ENCODE measurements around the gene ZNF112. TPM values are rescaled to one million over a fixed set of nuclear protein-coding genes. Genes with fewer than 3 reads are reported as not detected.

Gene ZNF112
- total and polyA plus RNA-seq, 7 donors, result 0.70 to 4.8 (median 1.5) TPM

- H3K27me3 ChIP-seq (ENCODE audit: insufficient read depth in 3 of 3, low read length in 2 of 3), result no peaks in the 10 kb centered on the region
- H3K4me1 ChIP-seq, result no peaks in the 10 kb centered on the region
- TF ChIP-seq, protein P1, sequence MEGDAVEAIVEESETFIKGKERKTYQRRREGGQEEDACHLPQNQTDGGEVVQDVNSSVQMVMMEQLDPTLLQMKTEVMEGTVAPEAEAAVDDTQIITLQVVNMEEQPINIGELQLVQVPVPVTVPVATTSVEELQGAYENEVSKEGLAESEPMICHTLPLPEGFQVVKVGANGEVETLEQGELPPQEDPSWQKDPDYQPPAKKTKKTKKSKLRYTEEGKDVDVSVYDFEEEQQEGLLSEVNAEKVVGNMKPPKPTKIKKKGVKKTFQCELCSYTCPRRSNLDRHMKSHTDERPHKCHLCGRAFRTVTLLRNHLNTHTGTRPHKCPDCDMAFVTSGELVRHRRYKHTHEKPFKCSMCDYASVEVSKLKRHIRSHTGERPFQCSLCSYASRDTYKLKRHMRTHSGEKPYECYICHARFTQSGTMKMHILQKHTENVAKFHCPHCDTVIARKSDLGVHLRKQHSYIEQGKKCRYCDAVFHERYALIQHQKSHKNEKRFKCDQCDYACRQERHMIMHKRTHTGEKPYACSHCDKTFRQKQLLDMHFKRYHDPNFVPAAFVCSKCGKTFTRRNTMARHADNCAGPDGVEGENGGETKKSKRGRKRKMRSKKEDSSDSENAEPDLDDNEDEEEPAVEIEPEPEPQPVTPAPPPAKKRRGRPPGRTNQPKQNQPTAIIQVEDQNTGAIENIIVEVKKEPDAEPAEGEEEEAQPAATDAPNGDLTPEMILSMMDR (IDR thresholded peaks at IDR 0.05), result no peak
- 93 to 94% (median 94%) methylated on average over 4 of the region's 4 CpGs for WGBS, 3 donors
- no peak overlapping the region for H3K4me3 ChIP-seq
- intact Hi-C loops (cut with DNase I), result no loop called here
- ATAC-seq, result no peak
- peaks cover 84% of the 10 kb centered on the region for H3K9me3 ChIP-seq
- no peak overlapping the region for H3K27ac ChIP-seq
- H3K36me3 ChIP-seq (ENCODE audit: insufficient read depth in 1 of 2, low read depth in 1 of 2), result peaks cover 8 to 10% of the 10 kb centered on the region in 2 donors
- DNase-seq, result no peak
Measured at GRCh38 chr19:44278181-44278690, 78.2 kb downstream of the ZNF112 start.

DNA sequence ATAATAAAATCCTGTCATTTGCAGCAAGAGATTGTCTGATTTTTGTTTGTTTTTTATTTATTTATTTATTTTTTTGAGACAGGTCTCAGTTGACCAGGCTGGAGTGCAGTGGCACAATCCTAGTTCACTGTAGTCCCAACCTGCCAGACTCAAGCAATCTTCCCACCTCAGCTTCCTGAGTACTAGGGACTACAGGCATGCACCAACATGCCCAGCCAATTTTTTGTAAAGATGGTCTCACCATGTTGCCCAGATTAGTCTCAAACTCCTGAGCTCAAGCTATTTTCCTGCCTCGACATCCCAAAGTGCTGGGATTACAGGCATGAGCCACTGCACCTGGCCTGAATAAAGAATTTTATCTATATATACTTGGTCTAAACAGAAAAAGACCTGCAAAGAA, 79.1 kb downstream of the ZNF112 start:
- ATAC-seq (no peak), DNase-seq (no peak)
- Histone ChIP-seq H3K27me3 (ENCODE audit: insufficient read depth in 3 of 3, low read length in 2 of 3) (no peaks in the 10 kb centered on the region), H3K4me1 (no peaks in the 10 kb centered on the region), H3K27ac (no peak overlapping the region), H3K4me3 (no peak overlapping the region), H3K36me3 (ENCODE audit: insufficient read depth in 1 of 2, low read depth in 1 of 2) (peaks cover 8 to 10% of the 10 kb centered on the region in 2 donors), H3K9me3 (peaks cover 75% of the 10 kb centered on the region)
- TF ChIP-seq, protein P1 (IDR thresholded peaks at IDR 0.05), result no peak
- WGBS, 3 donors, result 93 to 97% (median 97%) methylated on average over 1 of the region's 1 CpG
- intact Hi-C loops (cut with DNase I), result no loop called here

Other genes with a start within 250 kb of the ZNF112 start
- 1 to 10 TPM in 3 of 4 donors, under 1 TPM in 1; 0.61 to 2.9 (median 1.4) TPM for gene ZNF225, start 243.3 kb downstream of the ZNF112 start, total RNA-seq
- 1 to 10 TPM in 1 of 3 donors, under 1 TPM in 2; 0.46 to 1.4 (median 0.66) TPM for gene ZNF225, start 243.3 kb downstream of the ZNF112 start, polyA plus RNA-seq
- 1 to 10 TPM; 4.0 to 6.4 (median 4.1) TPM for gene ZNF234, start 215.1 kb downstream of the ZNF112 start, total RNA-seq
- 1 to 10 TPM; 1.1 to 6.5 (median 1.6) TPM for gene ZNF234, start 215.1 kb downstream of the ZNF112 start, polyA plus RNA-seq
- gene ZNF226, start 191.6 kb downstream of the ZNF112 start, total RNA-seq, result 1 to 10 TPM; 4.4 to 8.6 (median 7.8) TPM
- 10 to 100 TPM in 1 of 3 donors, 1 to 10 TPM in 2; 2.5 to 12.0 (median 4.2) TPM for gene ZNF226, start 191.6 kb downstream of the ZNF112 start, polyA plus RNA-seq
- 10 to 100 TPM in 2 of 4 donors, 1 to 10 TPM in 2; 5.9 to 10.8 (median 10.1) TPM for gene ZNF227, start 144.1 kb downstream of the ZNF112 start, total RNA-seq
- gene ZNF227, start 144.1 kb downstream of the ZNF112 start, polyA plus RNA-seq, result 10 to 100 TPM in 1 of 3 donors, 1 to 10 TPM in 2; 2.3 to 10.6 (median 2.9) TPM
- gene ZNF233, start 96.8 kb downstream of the ZNF112 start, total RNA-seq, result 1 to 10 TPM in 2 of 4 donors, under 1 TPM in 2; 0.25 to 4.5 (median 1.1) TPM
- gene ZNF233, start 96.8 kb downstream of the ZNF112 start, polyA plus RNA-seq, result 1 to 10 TPM in 1 of 3 donors, under 1 TPM in 2; 0.34 to 2.1 (median 0.77) TPM
- gene ZNF235, start 51.7 kb downstream of the ZNF112 start, total RNA-seq, result 1 to 10 TPM; 1.4 to 2.6 (median 2.1) TPM
- gene ZNF235, start 51.7 kb downstream of the ZNF112 start, polyA plus RNA-seq, result 1 to 10 TPM; 1.1 to 3.2 (median 1.5) TPM
- gene ZNF285, start 44.9 kb upstream of the ZNF112 start, total RNA-seq, result 1 to 10 TPM in 3 of 4 donors, under 1 TPM in 1; 0.86 to 4.3 (median 1.4) TPM
- gene ZNF285, start 44.9 kb upstream of the ZNF112 start, polyA plus RNA-seq, result 1 to 10 TPM in 2 of 3 donors, under 1 TPM in 1; 0.96 to 2.6 (median 1.6) TPM
- 1 to 10 TPM; 1.6 to 2.9 (median 2.1) TPM for gene ZNF229, start 91.8 kb upstream of the ZNF112 start, total RNA-seq
- 1 to 10 TPM in 2 of 3 donors, under 1 TPM in 1; 0.58 to 6.3 (median 1.3) TPM for gene ZNF229, start 91.8 kb upstream of the ZNF112 start, polyA plus RNA-seq
- gene ZNF180, start 143.8 kb upstream of the ZNF112 start, total RNA-seq, result 1 to 10 TPM; 1.9 to 3.8 (median 2.7) TPM
- 1 to 10 TPM; 2.1 to 3.5 (median 2.4) TPM for gene ZNF180, start 143.8 kb upstream of the ZNF112 start, polyA plus RNA-seq
- gene CEACAM20, start 173.0 kb upstream of the ZNF112 start, total RNA-seq, result not detected
- gene CEACAM20, start 173.0 kb upstream of the ZNF112 start, polyA plus RNA-seq, result under 1 TPM in 1 of 3 donors, not detected in 2; 0.03 TPM

All from psoas muscle (tissue), 8 donors.